Activated CD4-positive, alpha-beta T cell treated with anti-CD3 and anti-CD28 coated beads for 1 hour (primary cell): ENCODE data around the gene NRXN3.
"Not testable (repeated sequence)": the region's sequence is repeated elsewhere in the genome, so short reads cannot be mapped to it uniquely, and the experiment has no call there.

Experiments used
- DNase-seq: peaks from one replicate; pipeline ENCODE4 v3.0.0-alpha.2; 2020

The NRXN3 gene

DNA sequence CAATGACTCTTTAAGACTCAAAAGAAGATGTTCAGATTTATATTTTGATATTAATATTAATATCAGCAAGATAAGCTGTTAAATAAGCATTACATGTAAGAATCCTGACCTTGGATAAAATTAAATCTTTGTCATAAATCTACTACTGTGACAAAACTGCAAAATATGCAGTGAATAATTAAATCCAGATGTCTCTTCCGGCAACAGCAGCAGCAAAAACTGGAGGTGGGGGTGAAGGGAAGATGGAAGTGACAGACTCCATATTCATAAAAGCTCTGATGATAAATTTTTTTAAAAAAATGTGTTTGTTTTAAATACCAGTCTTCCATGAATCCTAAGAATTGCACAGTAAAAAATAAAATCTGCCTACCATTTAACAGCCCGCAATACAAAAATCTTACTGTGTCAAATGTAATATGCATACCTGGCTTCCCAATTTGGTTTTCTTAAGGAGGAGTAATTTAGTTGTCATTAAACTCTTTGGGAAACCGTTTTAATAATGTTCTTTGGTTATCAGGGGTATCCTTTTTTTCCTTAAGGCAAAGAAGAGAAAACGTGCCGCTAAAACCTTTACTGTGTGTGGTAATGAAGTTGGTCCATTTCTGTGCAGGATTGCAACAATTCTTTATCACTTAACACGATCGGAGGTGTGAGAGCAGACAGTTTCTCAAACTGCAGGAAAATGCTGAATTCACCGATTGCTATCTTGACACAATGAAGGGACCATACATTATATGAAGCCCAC, 1562.9 kb downstream of the NRXN3 start:
- DNase-seq = no peak

DNA sequence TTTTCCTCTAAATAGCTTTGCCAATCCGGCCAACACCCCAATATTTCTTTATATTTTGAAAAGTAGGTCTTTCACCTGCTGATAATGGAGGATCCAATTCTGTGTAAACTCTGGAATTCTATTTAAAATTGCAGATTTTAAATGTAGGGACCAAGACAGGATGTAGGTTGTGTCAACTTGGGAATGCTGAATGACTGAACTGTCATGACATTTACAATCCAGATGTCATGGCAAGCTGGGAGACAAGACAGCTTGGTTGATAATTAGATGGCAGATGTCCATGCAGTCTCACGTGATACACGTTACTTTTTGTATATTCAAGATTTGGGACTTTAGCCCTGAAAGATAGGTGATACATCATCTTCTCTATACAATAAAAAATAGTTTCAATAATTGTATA, 1564.0 kb downstream of the NRXN3 start:
- DNase-seq = no peak

DNA sequence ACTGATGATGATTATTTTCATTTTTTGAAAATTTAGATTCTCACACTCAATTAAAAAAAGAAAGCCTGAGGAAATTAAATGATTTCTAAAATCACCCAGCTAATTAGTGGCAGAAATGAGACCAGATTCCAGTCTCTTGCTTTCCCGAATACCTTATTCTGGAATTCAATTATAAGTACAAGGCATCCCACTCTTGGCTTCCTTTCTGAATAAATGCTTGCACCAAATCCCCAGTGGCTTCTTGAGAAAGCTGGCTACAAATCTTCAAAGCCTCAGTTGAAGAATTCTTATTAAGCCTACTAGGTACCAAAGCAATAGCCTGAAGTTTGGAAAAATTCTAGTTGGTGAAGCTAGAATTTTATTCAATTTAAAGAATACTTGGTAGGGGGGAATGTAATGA, 1564.5 kb downstream of the NRXN3 start:
- no peak for DNase-seq

DNA sequence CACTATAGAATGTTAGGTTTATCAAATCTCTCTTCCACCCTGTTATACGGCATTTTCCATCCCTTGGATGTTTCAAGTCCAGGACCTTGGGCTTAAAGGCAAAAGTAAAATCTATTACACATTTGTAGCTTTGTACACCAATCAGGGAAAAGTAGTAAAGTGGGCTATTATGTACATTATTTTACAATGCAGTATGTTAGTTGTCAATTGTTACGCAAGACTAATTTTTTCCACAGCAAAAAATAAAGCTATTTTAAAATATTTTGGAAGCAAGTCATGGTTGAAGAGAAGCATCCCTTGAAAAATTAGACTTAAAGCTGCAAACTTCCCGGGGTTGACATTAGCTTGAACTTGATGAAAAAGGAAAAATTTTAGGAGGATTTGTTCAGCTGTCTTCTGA, 1564.9 kb downstream of the NRXN3 start:
- DNase-seq = no peak

DNA sequence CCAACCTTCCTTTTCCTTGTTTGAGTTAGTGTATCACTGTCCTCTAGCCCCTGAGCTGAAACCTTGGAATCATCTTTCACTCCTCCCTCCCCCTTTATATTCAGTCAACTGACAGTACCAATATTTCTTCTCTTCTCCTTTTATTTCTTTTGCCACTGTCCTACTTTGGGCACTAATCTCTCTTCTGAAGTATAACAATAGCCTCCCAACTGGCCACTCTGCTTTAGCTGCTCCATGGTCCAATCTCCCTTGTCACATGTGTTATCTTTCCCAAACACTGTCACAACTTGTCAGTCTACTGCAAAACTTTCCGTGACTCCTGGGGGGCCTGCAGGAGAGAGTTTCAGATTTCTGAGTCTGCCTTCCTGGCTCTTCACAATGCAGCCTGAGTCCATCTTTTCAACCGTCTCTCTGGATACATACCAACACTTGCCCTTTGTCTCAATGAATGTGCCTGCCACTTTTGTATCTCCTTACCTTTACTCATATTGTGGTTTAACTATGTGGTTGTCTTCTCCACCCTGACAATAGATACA, 1570.0 kb downstream of the NRXN3 start:
- DNase-seq = no peak

DNA sequence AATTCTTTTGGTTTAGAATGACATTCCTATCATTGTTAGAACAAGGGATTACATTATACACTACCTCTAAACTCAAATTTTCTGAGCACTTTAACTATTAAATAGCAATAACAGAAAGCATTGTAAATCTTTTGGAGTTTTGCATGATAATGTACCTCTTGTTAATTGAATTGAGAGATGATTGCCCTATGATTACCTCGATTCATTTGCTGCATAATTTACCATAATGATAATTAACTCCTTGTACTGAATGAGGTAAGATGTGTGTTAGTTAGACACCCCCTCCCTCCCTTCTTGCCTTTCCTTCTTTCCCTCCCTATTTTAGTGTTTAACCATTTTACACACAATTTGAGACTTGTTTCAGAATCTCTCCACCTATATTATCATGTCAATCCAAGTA, 1572.0 kb downstream of the NRXN3 start:
- no peak for DNase-seq

DNA sequence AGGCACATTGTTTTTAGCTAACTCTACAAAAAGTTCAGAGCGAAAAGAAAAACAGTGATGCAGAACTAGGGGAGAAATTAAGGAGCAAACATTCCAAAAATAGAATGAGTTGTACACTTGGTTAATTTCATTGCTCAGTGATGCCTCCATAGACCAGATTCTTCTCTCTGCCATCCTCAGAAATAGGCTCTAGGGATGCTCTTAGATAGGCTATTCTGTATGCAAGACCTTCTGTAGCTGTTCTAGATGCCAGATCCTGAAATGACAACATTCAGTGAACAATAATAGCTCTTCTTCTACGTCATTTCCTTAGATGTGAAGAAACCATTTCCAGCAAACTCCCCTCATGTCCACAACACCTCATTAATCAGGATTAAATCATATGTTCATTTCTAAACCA, 1574.9 kb downstream of the NRXN3 start:
- DNase-seq = no peak

DNA sequence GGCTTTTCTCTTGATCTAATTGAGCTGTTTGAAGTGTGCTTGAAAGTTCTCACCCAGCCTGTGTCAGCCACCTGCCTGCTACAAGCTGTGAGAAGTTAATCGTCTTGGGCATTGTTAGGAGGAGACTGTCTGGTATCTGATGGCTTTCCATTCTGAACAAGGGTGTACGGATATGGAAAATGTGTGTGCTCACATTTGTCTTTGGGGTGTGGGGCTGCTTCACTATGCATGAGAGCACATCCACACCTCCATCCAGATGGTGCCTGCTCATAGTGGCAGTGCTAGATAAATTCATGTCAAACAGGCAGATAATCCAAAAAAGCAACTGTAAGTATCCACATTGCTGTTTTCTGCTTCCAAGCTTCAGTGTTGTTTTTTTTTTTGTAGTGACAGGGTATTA, 1578.9 kb downstream of the NRXN3 start:
- no peak for DNase-seq

DNA sequence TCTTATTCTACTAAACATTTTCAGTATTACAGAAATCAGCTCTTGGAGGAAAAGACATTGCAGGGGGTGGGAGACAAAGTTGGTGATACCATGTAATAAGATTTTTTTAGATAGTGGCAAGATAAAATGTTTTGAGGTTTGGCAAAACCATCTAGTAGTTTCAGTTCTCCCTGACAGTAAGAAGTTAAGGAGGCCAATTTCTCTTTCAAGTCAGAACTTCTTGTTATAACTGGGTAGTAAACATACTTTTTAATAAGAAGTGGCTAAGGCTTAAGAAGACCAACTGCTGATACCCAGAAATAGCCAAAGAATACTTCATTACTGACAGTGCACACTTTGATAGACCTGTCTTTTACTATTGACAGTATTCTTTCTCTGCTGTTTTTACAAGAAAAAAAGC, 1588.8 kb downstream of the NRXN3 start:
- DNase-seq = no peak

DNA sequence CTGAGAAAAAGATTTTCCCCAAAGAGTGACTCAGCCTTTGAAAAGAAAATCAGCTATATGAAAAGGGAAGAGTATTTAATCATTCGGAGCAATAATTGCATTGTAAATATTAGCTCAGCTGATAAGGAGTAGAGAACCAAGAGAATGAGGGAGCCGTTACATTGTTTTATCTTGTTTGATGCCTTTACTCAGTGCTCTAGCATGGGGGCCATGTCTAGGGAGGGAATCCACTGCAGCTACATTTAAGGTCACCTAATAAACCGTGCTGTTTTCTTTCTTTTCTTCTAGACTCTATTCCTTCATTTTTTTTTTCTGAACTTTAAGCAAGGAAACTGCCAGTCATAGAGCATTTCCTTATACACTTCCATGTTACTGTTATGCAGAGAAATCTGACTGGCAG, 1594.2 kb downstream of the NRXN3 start:
- no peak for DNase-seq

DNA sequence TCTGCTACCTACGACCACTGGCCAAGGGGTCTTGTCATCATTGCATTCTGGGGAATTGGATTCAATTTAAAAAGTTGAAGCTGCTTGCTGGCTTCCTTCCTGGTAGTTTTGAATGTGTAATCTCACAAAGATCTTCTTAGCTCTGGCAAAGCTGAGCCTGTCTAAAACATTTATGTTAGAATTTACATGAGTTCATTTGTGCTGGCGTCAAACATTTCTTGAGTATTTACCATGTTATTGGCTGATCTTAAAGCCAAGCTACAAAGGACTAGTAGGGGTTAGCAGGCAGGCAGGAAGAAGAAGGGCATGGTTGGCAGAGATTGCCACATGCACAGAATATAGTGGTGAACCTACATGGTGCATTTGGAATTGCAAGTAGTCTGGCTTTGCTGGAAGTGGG, 1596.3 kb downstream of the NRXN3 start:
- no peak for DNase-seq

DNA sequence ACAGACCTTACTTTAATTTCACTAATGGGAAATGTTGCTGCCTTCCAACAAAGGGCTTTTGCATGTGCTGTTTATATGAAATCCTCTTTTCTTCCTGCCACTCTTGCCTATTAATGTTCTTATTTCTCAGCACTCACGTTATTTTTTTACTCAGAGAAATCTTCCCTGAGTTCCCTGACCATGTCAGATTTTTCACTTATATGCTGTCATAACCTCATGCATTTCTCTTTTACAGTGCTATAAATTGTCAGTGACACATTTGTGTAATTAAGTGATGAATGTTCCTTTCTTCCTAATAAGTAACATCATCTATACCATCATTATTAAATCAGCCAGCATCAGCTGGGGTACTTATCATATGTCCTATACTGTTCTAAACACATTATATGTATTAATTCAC, 1597.1 kb downstream of the NRXN3 start:
- no peak for DNase-seq

DNA sequence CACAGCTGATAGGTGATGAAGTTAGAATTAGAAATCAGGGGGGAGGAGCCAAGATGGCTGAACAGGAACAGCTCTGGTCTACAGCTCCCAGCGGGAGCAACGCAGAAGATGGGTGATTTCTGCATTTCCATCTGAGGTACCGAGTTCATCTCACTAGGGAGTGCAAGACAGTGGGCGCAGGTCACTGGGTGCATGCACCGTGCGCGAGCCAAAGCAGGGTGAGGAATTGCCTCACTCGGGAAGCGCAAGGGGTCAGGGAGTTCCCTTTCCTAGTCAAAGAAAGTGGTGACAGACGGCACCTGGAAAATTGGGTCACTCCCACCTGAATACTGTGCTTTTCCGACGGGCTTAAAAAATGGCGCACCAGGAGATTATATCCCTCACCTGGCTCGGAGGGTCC, 1597.5 kb downstream of the NRXN3 start:
- not testable (repeated sequence) for DNase-seq

DNA sequence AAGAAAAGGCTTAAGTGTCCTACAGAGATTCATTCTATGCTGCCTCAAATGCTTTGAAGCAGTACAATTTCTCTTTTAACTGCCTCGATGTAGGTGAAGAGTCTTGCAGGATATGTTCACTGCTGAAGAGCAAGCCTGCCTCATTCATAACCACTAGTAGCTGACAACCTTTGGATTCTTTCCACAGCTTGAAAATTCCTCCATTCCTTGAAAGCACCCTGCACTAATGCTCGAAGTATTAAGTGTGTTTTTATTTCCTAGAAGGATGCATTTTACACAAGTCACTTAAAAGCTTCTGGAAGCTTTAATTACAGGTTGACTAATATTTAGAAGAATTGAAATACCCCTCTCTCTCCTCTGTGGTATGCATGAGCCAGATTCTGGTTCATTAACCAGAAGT, 1611.7 kb downstream of the NRXN3 start:
- no peak for DNase-seq

DNA sequence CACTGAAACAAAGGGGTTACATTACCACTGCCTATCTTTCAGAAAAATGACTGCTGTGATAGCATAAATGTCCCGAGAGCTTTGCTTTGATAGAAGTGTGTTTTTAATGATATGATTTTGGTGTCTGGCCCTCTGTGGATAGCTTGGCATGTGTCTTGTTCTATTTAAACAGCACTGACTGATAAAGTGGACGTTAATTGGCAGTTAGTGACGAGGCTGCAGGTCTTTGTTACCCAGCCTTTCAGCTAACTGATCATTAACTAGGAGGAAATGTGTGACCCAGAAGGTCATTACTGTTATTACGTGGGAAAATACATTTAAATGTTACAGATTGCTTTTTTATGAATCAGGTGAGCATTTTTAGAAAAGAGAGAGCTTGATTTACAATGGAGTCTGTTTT, 1612.9 kb downstream of the NRXN3 start:
- DNase-seq = no peak

DNA sequence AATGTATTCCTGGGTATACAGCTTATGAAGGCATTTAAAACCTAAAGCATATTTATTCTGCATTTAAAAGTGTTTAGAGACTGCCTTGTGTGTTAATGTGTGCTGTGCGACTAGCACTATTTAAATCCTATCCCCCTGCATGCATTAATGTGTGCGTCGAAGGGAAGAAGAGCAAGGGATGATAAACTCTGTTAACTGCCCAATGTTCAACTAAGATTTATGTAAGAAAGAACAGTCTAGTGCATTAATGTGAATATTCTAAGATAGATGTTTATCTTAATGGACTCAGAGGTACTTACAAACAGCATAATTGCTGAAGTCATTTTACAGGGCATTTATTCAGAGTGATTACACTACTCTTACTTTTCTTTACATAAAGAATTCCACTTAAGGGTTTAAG, 1616.3 kb downstream of the NRXN3 start:
- no peak for DNase-seq

DNA sequence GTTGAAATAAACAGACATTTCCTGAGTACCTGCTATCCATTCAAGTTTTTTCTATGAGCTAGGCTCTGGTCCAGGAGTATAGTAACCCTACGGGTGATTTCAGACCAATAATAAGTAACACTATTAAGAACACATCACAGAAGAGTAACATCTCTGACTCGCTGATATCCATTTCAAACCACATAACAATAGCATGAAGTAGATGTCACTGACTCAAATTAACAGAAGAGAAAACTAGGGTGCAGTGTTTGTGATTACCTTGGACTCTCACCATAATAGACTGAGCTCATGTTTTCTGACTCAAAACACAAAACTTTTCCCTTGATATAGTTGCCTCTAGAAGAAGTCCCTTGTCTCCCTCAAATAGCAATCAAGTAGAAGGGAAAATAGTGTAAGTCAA, 1618.2 kb downstream of the NRXN3 start:
- no peak for DNase-seq

DNA sequence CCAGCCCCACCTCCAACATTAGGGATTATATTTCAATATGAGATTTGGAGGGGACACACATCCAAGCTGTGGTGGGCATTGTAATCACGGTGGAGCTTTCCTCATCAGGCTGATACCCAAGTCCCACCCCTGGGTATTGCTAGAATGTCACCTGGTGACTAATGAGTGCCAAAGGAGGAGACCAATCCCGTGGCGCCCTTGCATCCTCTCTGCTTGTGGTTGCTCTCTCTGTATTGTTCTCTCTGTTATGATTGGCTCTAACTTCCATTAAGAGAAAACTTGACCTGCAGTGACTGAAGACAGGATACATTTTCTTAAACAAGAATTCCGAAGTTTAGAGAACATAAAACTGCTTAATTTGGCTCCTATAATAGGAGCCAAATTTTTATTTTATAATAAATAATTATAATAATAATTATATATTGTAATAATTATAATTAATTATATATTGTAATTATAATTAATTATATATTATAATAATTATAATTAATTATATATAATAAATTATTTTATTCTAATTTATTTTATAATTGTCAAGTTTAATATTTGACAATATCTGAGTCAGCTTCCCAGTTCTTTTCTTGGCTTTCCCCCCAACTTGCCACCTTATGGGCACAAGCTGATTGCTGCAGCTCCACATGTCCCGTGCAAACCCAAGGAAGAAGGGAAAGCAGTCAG, 1621.0 kb downstream of the NRXN3 start:
- no peak for DNase-seq

DNA sequence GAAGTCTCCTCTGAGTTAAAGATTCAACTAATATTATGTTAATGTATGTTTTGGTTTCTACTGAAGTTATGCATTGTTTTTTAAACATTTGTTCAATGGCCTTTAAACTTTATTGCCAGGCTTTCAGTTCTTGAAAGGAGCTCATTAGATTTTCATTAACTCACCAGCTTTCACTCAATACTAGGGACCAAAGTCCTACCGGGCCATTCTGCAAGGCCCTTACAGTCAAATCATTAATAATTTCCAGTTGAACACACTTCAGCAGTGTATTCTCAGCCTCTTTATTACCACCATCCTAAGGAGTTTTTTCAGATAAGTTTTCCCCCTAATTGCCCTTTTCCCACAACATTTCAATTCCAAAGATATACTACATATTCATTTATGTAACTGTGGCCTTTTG, 1631.9 kb downstream of the NRXN3 start:
- no peak for DNase-seq

DNA sequence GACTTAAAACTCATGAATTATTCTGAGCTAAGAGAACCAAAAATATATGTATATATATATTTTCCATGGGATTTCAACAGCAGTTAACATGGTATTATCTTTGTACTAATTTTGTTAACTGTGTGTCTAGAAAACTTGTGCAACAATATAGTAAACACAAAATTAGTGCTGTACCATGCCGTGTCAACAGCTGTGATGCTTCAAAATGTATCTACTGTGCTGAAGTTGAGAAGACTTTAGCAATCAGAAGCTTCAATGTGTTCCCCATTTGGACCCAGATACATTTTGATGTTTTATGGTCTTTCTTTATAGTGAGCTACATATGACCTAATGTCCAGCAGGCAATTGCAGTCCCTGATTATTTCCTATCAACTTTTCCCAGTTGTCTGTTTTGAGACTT, 1635.5 kb downstream of the NRXN3 start:
- DNase-seq = no peak

DNA sequence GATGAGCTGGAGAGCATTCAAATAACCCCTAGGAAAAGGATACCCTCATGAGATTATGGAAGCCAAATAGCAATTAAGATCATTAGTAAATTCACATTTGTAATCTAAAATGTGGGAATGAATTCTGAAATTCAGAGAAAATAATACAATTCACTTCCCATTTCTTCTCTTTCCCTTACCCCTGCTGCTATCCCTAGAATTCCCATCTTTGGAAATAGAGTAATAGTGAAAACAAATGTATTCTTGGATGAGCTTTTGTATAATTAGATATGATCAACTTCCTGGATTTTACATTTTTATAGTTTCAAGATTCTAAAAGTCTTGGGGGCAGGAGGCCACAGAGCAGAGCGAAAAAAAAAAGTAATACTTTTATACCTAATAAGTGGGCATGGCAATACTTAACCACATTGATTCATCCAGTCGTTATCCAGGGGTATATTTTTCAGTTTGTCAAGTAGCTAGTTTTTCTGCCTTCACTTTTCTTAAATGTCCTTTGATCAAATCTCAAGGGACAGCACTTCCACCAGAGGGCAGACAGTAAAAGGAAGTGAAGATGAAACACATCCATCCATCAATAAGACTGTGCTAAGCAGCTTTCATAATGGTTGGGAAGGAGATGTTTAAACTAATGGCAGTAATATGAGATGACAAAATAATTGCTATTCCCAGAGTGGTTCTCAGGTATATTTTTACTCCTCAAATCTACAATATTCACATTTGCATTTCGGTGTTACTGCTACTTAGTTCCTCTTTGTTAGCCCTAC, 1639.9 kb downstream of the NRXN3 start:
- DNase-seq = no peak

DNA sequence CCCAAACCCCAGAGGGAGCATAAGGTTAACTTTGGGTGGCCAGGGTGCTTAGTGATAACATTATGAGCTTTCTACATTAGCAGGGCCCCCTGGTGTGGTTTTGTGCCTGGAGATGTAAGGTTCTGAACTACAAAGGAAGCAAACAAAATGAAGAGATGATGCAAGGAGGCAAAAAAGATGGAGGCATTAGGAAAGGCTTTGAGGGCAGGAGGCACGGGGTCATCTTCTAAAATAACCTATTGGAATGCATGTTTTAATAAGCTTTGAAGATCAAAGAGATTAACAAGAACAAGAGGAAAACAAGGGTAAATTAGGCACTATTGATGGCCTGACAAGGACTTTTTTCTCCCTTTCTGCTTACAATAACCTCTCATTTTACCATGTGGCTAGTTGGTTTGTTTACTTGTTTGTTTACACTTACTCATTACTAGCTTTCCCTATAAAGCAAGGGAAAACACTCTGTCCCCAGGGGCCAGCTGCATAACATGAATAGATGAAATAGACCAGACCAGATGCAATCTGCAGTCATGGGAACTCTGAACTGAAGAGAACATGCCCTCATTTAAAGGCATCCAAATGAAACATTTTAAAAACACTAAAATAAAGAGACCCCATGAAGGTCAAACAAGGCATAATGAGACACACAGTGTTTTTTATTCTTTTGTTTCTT, 1650.8 kb downstream of the NRXN3 start:
- no peak for DNase-seq

DNA sequence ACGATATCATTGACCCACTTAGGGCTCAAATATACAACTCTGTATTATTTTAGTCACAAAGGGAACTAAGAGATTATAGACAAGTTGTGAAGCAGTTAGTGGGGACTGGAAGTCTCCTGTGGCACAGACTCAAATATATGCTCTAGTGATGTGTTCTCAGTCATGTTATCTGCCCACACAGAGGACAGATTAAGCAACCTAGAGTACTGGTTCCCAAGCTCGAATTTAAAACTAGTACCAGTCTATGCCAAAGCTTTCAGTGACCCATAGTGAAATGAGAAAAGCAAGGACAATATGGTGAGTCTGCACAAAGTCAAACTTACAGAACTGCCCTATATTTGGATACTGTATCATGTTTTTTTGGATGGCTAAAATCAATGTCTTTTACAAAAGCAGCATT, 1651.9 kb downstream of the NRXN3 start:
- DNase-seq = no peak
